HG03159 (cell line): Measurements from ENCODE around the gene PRR36.

Experiments used
- ATAC-seq: cut with Tn5 transposase; IDR thresholded peaks from one replicate; pipeline ENCODE4 v1.9.1; 2021; ENCODE audit warnings: mild to moderate bottlenecking, moderate library complexity; ENCODE audit not compliant: unreplicated experiment

PRR36 gene

GRCh38 chr19:7872306-7873204 is 1.6 kb downstream of the PRR36 start:
- ATAC-seq = no peak

GRCh38 chr19:7871437-7872305 is 2.5 kb downstream of the PRR36 start:
- no peak for ATAC-seq

GRCh38 chr19:7870571-7871436 is 3.4 kb downstream of the PRR36 start:
- ATAC-seq = no peak

GRCh38 chr19:7869910-7870511 is 4.2 kb downstream of the PRR36 start:
- no peak for ATAC-seq

GRCh38 chr19:7869453-7869909 is 4.7 kb downstream of the PRR36 start:
- ATAC-seq = peak; percentile 50

GRCh38 chr19:7868671-7869452 is 5.3 kb downstream of the PRR36 start:
- ATAC-seq = peak; percentile 54

- ATAC-seq = no peak
Measured at GRCh38 chr19:7868326-7868670, 5.9 kb downstream of the PRR36 start.

GRCh38 chr19:7867092-7867844 is 6.9 kb downstream of the PRR36 start:
- no peak for ATAC-seq

GRCh38 chr19:7866399-7867091 is 7.6 kb downstream of the PRR36 start:
- no peak for ATAC-seq

- no peak for ATAC-seq
Measured at GRCh38 chr19:7865262-7865911, 8.8 kb downstream of the PRR36 start.

- no peak for ATAC-seq
Measured at GRCh38 chr19:7864690-7865074, 9.5 kb downstream of the PRR36 start.

GRCh38 chr19:7863971-7864689 is 10.1 kb downstream of the PRR36 start:
- no peak for ATAC-seq

GRCh38 chr19:7863157-7863970 is 10.8 kb downstream of the PRR36 start:
- ATAC-seq = no peak

- no peak for ATAC-seq
Measured at GRCh38 chr19:7862413-7862951, 11.7 kb downstream of the PRR36 start.

- no peak for ATAC-seq
Measured at GRCh38 chr19:7861619-7862412, 12.4 kb downstream of the PRR36 start.
